ENCODE measurements around the gene SLC38A6. TPM values are rescaled to one million over a fixed set of nuclear protein-coding genes. Genes with fewer than 3 reads are reported as not detected.
"Not testable (repeated sequence)": the region's sequence is repeated elsewhere in the genome, so short reads cannot be mapped to it uniquely, and the experiment has no call there.

SLC38A6 gene
- total and polyA plus RNA-seq, 2 of the 13 experiments (the other 11 are each of a cell fraction or from before 2014, with no cell fraction given): 6.9 to 22.1 TPM

DNA sequence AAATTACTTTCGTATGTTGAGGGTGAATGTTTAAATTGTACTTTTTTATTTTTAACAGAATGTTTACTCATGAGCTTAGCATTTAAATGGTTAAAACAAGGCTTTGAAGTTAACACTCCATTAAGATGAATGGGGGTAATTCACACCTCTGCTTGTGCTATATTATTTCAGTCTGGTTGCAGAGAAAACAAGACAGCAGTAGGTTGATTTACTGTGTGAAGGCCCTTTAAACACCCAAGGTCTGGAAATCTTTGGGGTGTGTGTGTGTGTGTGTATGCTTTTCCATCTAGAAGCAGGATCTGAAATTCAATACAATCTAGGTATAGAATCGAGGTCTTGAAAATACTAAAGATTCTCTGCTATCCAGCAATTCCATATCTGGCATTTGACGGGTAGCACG, 83.8 kb downstream of the SLC38A6 start (continued):
- TF ChIP-seq ZNF468 (CRISPR knock-in tag; IDR thresholded peaks at IDR 0.05) (no peak), RAD51 (IDR thresholded peaks at IDR 0.05; ENCODE audit: borderline replicate concordance) (no peak), ZNF558 (CRISPR knock-in tag; IDR thresholded peaks at IDR 0.05; ENCODE audit: borderline replicate concordance) (no peak)

GRCh38 chr14:61065656-61066055, 84.6 kb downstream of the SLC38A6 start:
- POLR2A ChIA-PET: no interaction called here
- TF ChIP-seq TGIF2 (CRISPR knock-in tag; IDR thresholded peaks at IDR 0.05): no peak
- no peak for TF ChIP-seq MYNN (CRISPR knock-in tag; IDR thresholded peaks at IDR 0.05; ENCODE audit: low read depth)
- TF ChIP-seq ATF7-NPFF (CRISPR knock-in tag; IDR thresholded peaks at IDR 0.05; ENCODE audit: low read depth): no peak
- TF ChIP-seq ZNF598 (CRISPR knock-in tag; IDR thresholded peaks at IDR 0.05; ENCODE audit: borderline replicate concordance): no peak
- TF ChIP-seq ZZZ3 (CRISPR knock-in tag; IDR thresholded peaks at IDR 0.05; ENCODE audit: borderline replicate concordance): no peak
- no peak for TF ChIP-seq ZNF343 (CRISPR knock-in tag; IDR thresholded peaks at IDR 0.05)
- no peak for TF ChIP-seq ZNF550 (CRISPR knock-in tag; IDR thresholded peaks at IDR 0.05; ENCODE audit: borderline replicate concordance)
- no peak for TF ChIP-seq HDAC1 (CRISPR knock-in tag; IDR thresholded peaks at IDR 0.05)
- no peak for TF ChIP-seq SALL1 (CRISPR knock-in tag; IDR thresholded peaks at IDR 0.05)
- no peak for TF ChIP-seq ZKSCAN8 (CRISPR knock-in tag; IDR thresholded peaks at IDR 0.05; ENCODE audit: borderline replicate concordance)
- TF ChIP-seq ZNF775 (CRISPR knock-in tag; IDR thresholded peaks at IDR 0.05; ENCODE audit: borderline replicate concordance): no peak
- no peak for TF ChIP-seq MBD4 (IDR thresholded peaks at IDR 0.05; ENCODE audit: borderline replicate concordance, low read length)
- TF ChIP-seq SMARCC2 (IDR thresholded peaks at IDR 0.05): no peak

DNA sequence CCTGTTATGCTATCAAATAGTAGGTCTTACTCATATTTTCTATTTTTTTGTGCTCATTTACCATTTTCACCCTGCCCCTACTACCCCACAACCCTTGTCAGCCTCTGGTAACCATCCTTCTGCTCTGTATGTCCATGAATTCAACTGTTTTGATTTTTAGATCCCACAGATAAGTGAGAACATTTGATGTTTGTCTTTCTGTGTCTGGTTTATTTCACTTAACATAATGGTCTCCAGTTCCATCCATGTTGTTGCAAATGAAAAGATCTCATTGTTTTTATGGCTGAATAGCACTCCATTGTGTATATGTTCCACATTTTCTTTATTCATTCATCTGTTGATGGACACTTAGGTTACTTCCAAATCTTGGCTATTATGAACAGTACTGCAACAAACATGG, 91.4 kb downstream of the SLC38A6 start:
- H3K27ac ChIP-seq (ENCODE audit: extremely low read length, insufficient read depth, low read length); H4K20me1 ChIP-seq (ENCODE audit: insufficient read depth, low read length); H3K9ac ChIP-seq (ENCODE audit: insufficient read depth, low read depth, low read length); H3K4me3 ChIP-seq (replicated peaks in 1 of 3; ENCODE audit: insufficient read depth in 1 of 3, low read depth in 2 of 3, low read length in 3 of 3); H3K27me3 ChIP-seq (ENCODE audit: control insufficient read depth in 1 of 2, insufficient read depth in 2 of 2, low read length in 2 of 2); H3K79me2 ChIP-seq (ENCODE audit: insufficient read depth, low read length); H2AFZ ChIP-seq (ENCODE audit: low read length); H3K36me3 ChIP-seq (replicated peaks in 1 of 2; ENCODE audit: control insufficient read depth in 1 of 2, insufficient read depth in 2 of 2, low read length in 2 of 2); ATAC-seq; H3K4me1 ChIP-seq (ENCODE audit: insufficient read depth, low read length); H3K4me2 ChIP-seq (ENCODE audit: low read depth, low read length); CTCF ChIA-PET (ENCODE audit: low intra/inter-chr PET ratio, low total read pairs); in situ Hi-C loops (cut with HindIII; ENCODE audit: extremely low pct_ligation_motif_present, low pct_unique_long_range_greater_than_20kb); FAIRE-seq; DNase-seq (ENCODE audit: low spot score); H3K9me3 ChIP-seq (ENCODE audit: low read length); POLR2A ChIA-PET; intact Hi-C loops (cut with micrococcal nuclease; ENCODE audit: unreplicated experiment); BruUV-seq (replicated peaks): not testable (repeated sequence)

More at GRCh38 chr14:61065656-61066055, 84.6 kb downstream of the SLC38A6 start:
- DNase-seq (ENCODE audit: low spot score): no peak
- H3K9ac ChIP-seq (ENCODE audit: insufficient read depth, low read depth, low read length): no peak overlapping the region
- H3K27me3 ChIP-seq (ENCODE audit: control insufficient read depth in 1 of 2, insufficient read depth in 2 of 2, low read length in 2 of 2): no peaks in the 10 kb centered on the region
- no peaks in the 10 kb centered on the region for H3K9me3 ChIP-seq (ENCODE audit: low read length)
- ATAC-seq: no peak
- in situ Hi-C loops (cut with HindIII; ENCODE audit: extremely low pct_ligation_motif_present, low pct_unique_long_range_greater_than_20kb): no loop called here
- H3K79me2 ChIP-seq (ENCODE audit: insufficient read depth, low read length): no peaks in the 10 kb centered on the region
- no peak overlapping the region for H3K4me2 ChIP-seq (ENCODE audit: low read depth, low read length)
- no peak overlapping the region for H2AFZ ChIP-seq (ENCODE audit: low read length)
- H4K20me1 ChIP-seq (ENCODE audit: insufficient read depth, low read length): no peaks in the 10 kb centered on the region
- FAIRE-seq: no peak
- no peak overlapping the region for H3K4me3 ChIP-seq (replicated peaks in 1 of 3; ENCODE audit: insufficient read depth in 1 of 3, low read depth in 2 of 3, low read length in 3 of 3)
- H3K36me3 ChIP-seq (replicated peaks in 1 of 2; ENCODE audit: control insufficient read depth in 1 of 2, insufficient read depth in 2 of 2, low read length in 2 of 2): no peaks in the 10 kb centered on the region
- CTCF ChIA-PET (ENCODE audit: low intra/inter-chr PET ratio, low total read pairs): no interaction called here
- H3K4me1 ChIP-seq (ENCODE audit: insufficient read depth, low read length): no peaks in the 10 kb centered on the region
- H3K27ac ChIP-seq (ENCODE audit: extremely low read length, insufficient read depth, low read length): no peak overlapping the region
- intact Hi-C loops (cut with micrococcal nuclease; ENCODE audit: unreplicated experiment): no loop called here
- no TSS peak for BruUV-seq (replicated peaks)

Data from HepG2 (cell line).